NOMO-1 treated with DMSO at 0.1 percent for 48 hours (cell line): Measurements from ENCODE around the gene TMA7.
"Not testable (repeated sequence)": the region's sequence is repeated elsewhere in the genome, so short reads cannot be mapped to it uniquely, and the experiment has no call there.

Source experiments
- DNase-seq: peaks from one replicate; lab custom pipeline; 2025; ENCODE audit not compliant: unreplicated experiment; lab: John Stamatoyannopoulos, UW

Gene TMA7

GRCh38 chr3:48435223-48435595, 4.8 kb upstream of the TMA7 start:
- DNase-seq: no peak

GRCh38 chr3:48435774-48436476, 4.1 kb upstream of the TMA7 start:
- DNase-seq: peak; percentile 76

- no peak for DNase-seq
Observed at GRCh38 chr3:48436477-48436787, 3.6 kb upstream of the TMA7 start.

- DNase-seq: no peak
Observed at GRCh38 chr3:48436855-48437254, 3.2 kb upstream of the TMA7 start.

GRCh38 chr3:48437812-48438211, 2.2 kb upstream of the TMA7 start:
- peak; percentile 50 for DNase-seq

- DNase-seq: no peak
Observed at GRCh38 chr3:48440590-48440958, 517 bp downstream of the TMA7 start.

- DNase-seq: no peak
Observed at GRCh38 chr3:48441940-48442339, 1.9 kb downstream of the TMA7 start.

- DNase-seq: no peak
Observed at GRCh38 chr3:48445277-48445882, 5.3 kb downstream of the TMA7 start.

- DNase-seq: no peak
Observed at GRCh38 chr3:48446043-48446424, 6.0 kb downstream of the TMA7 start.

- peak; percentile 82 for DNase-seq
Observed at GRCh38 chr3:48446425-48447193, 6.6 kb downstream of the TMA7 start, which contains the start of gene ATRIP. TSS of gene ATRIP (plus strand) at chr3:48446737. CDS start at chr3:48446846, 109 bp downstream.

- no peak for DNase-seq
Observed at GRCh38 chr3:48451270-48451669, 11.2 kb downstream of the TMA7 start.

GRCh38 chr3:48456456-48456855, 16.4 kb downstream of the TMA7 start:
- no peak for DNase-seq

- no peak for DNase-seq
Observed at GRCh38 chr3:48459331-48459730, 19.3 kb downstream of the TMA7 start.

GRCh38 chr3:48459773-48460516, 19.9 kb downstream of the TMA7 start:
- DNase-seq: no peak

- DNase-seq: no peak
Observed at GRCh38 chr3:48460517-48460902, 20.5 kb downstream of the TMA7 start.

GRCh38 chr3:48461767-48462166, 21.7 kb downstream of the TMA7 start:
- not testable (repeated sequence) for DNase-seq

- no peak for DNase-seq
Observed at GRCh38 chr3:48463703-48464102, 23.6 kb downstream of the TMA7 start.

- no peak for DNase-seq
Observed at GRCh38 chr3:48464713-48465221, 24.7 kb downstream of the TMA7 start.

GRCh38 chr3:48465237-48465530, 25.1 kb downstream of the TMA7 start:
- DNase-seq: no peak

- peak; percentile 88 for DNase-seq
Observed at GRCh38 chr3:48465531-48466378, 25.7 kb downstream of the TMA7 start.
